GM06990 (cell line): ENCODE results near the gene PLEKHA1.

Experiments
- DNase-seq: peaks from one replicate; pipeline ENCODE4 v3.0.0-alpha.2; 2011; ENCODE audit not compliant: insufficient read length; ENCODE audit errors: extremely low read depth
- H3K27me3 ChIP-seq: replicated peaks from 2 replicates; pipeline ENCODE4 v1.6.0; 2011; ENCODE audit warnings: low read length; ENCODE audit not compliant: control insufficient read depth, insufficient read depth
- H3K36me3 ChIP-seq: 2 replicates; pipeline ENCODE4 v1.5.1; 2011; ENCODE audit warnings: low read length; ENCODE audit not compliant: control insufficient read depth, insufficient read depth
- H3K4me3 ChIP-seq: replicated peaks from 2 replicates; pipeline ENCODE4 v1.5.1; 2011; ENCODE audit warnings: low read depth, mild to moderate bottlenecking, control low read depth, low read length
- CTCF ChIP-seq: IDR thresholded peaks from 2 replicates; pipeline ENCODE4 v1.5.1; 2011; ENCODE audit warnings: low read length, control low read depth, mild to moderate bottlenecking, inconsistent platforms; ENCODE audit not compliant: insufficient read depth, poor library complexity, severe bottlenecking

The PLEKHA1 gene

GRCh38 chr10:122475100-122475499, 100.6 kb downstream of the PLEKHA1 start:
- no peak for DNase-seq
- Histone ChIP-seq H3K4me3 (no peak overlapping the region), H3K27me3 (peaks cover under 1% of the 10 kb centered on the region; the same call in 1 of the 2 replicates), H3K36me3 (no peaks in the 10 kb centered on the region)
- no peak for TF ChIP-seq CTCF

DNA sequence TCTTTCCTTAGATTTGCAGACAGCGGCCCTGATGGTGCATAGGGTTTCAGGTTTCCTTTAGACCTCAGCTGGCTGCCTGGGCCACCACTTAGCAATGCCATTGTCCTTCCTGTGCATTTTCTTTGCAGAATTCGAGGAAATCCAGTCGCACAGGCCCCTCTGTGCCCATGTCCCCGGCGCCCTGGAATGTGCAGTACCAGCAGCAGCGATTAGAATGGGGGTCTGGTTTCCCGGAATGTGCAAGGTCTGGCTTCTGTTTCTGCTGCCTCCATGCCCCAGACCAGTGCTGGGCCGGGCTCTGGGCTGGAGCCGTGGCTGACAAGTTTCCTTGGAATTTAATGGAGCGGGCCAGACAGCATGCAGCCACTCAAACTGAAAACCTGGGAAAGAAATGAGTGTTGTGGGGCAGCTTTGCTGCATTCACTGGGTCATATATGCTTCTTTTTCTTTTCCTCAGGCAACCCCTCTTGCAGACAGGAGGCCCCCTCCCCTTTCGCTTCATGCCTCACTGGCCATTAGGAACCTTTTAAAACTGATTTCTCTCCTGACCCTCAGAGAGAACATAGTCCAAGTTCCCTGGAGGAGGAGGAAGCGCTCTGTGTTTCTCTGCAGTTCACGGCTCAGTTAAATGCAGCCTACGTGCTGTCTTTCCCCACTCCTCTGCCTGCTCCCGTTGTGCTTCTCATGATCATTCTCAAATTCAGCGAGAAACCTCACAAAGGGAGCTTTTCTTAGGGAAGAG, 101.3 kb downstream of the PLEKHA1 start:
- Histone ChIP-seq H3K4me3 (no peak overlapping the region), H3K27me3 (peaks cover 3% of the 10 kb centered on the region; the same call in 1 of the 2 replicates), H3K36me3 (no peaks in the 10 kb centered on the region)
- no peak for TF ChIP-seq CTCF
- DNase-seq = no peak

GRCh38 chr10:122476333-122476695, 101.8 kb downstream of the PLEKHA1 start:
- H3K27me3 ChIP-seq = peaks cover 3% of the 10 kb centered on the region; the same call in 1 of the 2 replicates
- DNase-seq = no peak
- H3K36me3 ChIP-seq = no peaks in the 10 kb centered on the region
- no peak overlapping the region for H3K4me3 ChIP-seq
- TF ChIP-seq CTCF = no peak

DNA sequence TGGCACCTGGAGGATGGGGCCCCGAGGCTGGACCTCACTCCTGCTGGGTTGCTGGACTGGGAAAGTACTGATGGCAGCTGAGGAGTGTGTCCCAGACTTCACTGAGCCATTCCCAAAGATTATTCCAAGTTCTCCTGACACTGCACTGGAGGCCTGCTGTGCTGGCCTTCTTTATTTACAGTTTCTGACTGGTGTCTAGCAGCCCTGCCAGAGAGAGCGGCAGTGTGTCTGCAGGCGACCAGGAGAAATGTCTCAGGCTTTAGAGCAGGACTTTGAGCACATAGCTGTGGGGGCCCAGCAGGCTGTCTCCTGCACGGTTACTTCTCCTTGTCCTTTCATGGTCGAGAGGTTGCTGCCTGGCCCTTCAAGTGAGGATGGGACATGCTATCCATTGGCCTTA, 102.9 kb downstream of the PLEKHA1 start:
- peaks cover 3% of the 10 kb centered on the region; the same call in 1 of the 2 replicates for H3K27me3 ChIP-seq
- TF ChIP-seq CTCF = no peak
- no peak overlapping the region for H3K4me3 ChIP-seq
- no peak for DNase-seq
- H3K36me3 ChIP-seq = no peaks in the 10 kb centered on the region

GRCh38 chr10:122478971-122479370, 104.5 kb downstream of the PLEKHA1 start:
- H3K27me3 ChIP-seq = peaks cover 3% of the 10 kb centered on the region; the same call in 1 of the 2 replicates
- H3K4me3 ChIP-seq = no peak overlapping the region
- no peak for DNase-seq
- TF ChIP-seq CTCF = no peak
- H3K36me3 ChIP-seq = no peaks in the 10 kb centered on the region
